EL (cell line): ENCODE results near the gene NIT1.
"Not testable (repeated sequence)": the region's sequence is repeated elsewhere in the genome, so short reads cannot be mapped to it uniquely, and the experiment has no call there.

Source experiments
- DNase-seq: peaks from one replicate; pipeline ENCODE4 v3.0.0-alpha.2; 2016

The NIT1 gene

GRCh38 chr1:161115961-161116360 is 1.9 kb upstream of the NIT1 start:
- not testable (repeated sequence) for DNase-seq

GRCh38 chr1:161119092-161119903 is 1.4 kb downstream of the NIT1 start:
- peak; percentile 59 for DNase-seq

DNA sequence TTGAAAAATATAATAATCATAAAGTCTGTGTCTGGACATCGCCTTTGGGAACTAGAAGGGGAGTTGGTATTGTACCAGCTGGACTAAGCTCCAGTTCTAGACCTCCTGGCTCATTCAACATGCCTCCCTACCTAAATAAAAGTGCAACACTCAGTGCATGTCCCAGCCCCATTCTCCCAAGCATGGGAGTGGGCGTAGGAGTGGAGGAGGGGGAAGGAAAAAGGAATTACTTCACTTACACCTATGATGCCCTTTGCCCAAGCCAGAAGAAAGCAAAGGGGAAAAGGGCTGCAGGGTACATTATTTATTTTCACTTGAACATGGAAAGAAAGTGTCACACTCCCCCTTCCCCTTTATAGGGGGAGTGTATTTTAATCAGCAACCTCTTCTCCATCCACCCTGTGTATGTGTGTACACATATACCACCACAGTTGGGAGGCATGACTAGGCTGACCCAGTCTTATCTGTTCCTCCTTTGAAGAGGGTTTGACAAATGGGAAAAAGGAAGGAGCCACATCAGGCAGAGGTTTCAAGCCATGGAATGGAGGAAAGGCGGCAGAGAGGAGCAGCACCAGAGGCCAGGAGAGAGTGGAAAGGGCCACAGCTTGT is 3.2 kb downstream of the NIT1 start:
- no peak for DNase-seq

- DNase-seq, result no peak
These were observed 3.9 kb downstream of the NIT1 start for GRCh38 chr1:161121834-161122233.

GRCh38 chr1:161122967-161123366 is 5.1 kb downstream of the NIT1 start:
- no peak for DNase-seq

- no peak for DNase-seq
These were observed 9.7 kb downstream of the NIT1 start for GRCh38 chr1:161127649-161128048.

DNA sequence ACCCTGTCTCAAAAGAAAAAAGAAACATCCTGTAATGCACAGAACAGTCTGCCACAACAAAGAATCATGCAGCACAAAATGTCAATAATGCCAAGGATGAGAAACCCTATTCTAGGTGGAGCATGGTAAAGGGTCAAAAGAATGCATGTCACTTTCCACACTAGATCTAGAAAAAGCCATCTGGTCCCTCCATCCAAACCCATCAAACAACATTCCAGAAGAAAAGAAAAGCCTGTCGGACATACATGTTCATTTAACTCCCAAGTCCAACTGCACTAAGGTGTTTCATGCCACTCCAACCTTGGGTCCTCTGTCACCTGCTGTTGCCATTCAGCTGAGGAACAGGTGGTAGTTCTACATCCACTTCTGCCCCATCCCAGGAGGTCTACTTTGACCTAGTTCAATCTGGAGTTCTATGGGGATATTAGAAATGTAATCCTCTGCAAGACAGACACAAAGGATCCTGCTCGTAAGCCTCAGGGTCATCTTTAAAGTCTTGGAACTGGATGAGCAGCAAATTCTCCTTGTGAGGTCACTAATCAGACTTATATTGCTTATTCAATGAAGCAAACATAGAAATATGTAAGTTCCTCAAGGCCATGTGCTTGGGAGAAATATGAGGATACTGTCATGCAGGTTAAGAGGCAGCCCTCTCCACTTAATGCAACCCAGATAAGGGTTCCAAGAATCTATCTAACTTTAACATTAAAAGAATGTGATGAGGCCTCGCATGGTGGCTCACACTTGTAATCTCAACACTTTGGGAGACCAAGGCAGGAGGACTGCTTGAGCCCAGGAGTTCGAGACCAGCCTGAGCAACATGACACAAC is 10.9 kb downstream of the NIT1 start:
- no peak for DNase-seq

GRCh38 chr1:161130266-161130665 is 12.4 kb downstream of the NIT1 start:
- DNase-seq, result no peak

DNA sequence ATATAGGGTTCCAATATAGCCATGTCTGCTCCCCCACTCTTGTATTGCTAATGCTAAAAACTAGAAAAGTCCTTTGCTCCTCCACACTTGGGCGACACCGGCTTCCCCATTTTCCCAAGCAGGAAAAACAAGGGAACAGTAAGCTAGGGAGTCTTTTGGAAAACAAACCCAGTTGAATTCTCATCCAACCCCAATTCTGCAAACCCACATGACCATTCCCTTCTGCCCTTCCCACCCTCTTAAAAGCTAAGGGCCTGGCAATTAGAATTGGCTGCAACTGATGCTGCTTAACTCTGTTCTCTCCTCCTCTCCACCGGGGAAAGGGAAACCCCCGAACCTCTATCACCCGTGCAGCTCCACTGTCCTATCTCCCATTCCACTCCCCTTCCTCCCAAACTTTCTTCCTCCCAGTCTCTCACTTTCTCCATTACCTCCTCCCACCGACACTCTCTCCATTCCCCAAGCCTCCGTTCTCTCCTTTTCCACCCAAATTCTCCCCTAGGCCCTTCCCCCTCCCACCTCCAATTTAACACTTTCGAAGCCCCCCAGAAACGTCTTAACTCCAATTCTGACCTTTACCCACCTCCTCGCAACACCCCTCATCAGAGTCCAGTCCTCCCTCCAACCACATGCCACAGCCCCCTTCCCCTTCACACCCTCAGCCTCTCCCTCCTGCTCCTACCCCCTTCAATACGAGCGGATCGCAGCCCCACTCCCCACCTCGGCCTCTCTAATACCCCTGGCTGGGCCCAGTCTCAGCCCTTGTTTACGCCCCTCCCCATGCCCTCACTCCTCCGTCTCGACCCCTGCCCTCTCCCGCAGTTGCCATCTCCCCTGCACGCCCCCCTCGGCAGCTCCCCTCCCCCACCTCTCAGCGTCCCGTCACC is 13.9 kb downstream of the NIT1 start:
- DNase-seq, result peak; percentile 37

DNA sequence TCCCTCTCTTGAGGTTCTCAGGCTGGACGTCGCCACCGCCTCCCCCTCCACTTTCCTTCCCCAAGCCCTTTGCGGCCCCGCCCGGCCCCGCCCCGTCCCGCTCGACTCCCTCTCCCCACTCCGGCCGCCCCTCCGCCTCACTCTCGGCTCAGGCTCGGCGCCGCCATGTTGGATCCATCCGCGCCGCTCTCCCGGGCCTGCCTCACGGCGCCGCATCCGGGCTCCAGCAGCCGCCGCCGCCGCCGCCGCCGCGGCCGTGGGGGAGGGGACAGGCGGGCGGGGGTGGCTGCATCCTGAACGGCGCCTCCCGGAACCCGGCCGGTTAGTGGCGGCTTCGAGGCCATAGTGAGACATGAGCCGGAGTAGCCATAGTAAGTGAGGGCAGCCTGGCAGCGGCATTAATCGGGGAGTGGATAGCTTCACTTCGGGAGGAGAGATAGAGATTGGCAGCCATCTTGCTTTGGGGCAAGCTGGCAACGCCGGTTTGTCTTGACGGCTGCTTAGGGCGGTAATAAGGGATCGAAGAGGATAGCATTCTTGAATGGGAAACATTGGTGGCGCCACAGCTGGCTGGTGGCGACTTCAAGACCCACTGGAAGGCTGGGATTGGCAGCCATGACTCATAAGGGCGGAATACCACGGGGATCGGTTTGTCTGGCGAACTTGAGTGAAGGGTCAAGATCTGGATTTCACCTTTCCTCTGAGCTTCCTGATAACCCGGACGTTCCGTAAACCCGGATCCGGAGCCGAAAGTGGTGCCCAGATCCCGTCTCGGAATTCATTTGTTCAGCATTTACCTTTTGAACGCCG is 14.7 kb downstream of the NIT1 start, which contains the start of gene DEDD:
Gene DEDD (minus strand): TSS at position 258 of the 810 bp plus-strand sequence. CDS start 8,205 bp downstream, outside the sequence.
- DNase-seq, result peak; percentile 98

- peak; percentile 19 for DNase-seq
These were observed 15.4 kb downstream of the NIT1 start for GRCh38 chr1:161133220-161133740.

- DNase-seq, result no peak
These were observed 20.0 kb downstream of the NIT1 start for GRCh38 chr1:161137881-161138280.

GRCh38 chr1:161138431-161138830 is 20.5 kb downstream of the NIT1 start:
- no peak for DNase-seq

- peak; percentile 41 for DNase-seq
These were observed 21.9 kb downstream of the NIT1 start for GRCh38 chr1:161139766-161140165.

- DNase-seq, result no peak
These were observed 23.0 kb downstream of the NIT1 start for GRCh38 chr1:161140755-161141400.

DNA sequence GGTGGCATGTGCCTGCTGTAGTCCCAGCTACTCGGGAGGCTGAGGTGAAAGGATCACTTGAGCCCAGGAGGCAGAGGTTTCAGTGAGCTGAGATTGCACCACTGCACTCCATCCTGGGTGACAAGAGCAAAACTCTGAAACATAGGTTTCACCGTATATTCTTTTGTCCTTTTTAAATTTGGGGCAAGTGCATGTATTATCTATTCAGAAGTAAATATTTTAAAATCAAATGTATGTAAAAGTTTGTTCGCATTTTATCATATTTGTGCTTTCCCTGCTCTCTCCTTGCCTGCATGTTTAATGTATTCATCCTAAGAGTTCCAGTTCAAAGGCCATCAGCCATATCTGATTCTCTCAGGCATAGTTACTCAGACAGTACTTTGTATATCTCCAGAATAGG is 27.9 kb downstream of the NIT1 start:
- DNase-seq, result no peak

DNA sequence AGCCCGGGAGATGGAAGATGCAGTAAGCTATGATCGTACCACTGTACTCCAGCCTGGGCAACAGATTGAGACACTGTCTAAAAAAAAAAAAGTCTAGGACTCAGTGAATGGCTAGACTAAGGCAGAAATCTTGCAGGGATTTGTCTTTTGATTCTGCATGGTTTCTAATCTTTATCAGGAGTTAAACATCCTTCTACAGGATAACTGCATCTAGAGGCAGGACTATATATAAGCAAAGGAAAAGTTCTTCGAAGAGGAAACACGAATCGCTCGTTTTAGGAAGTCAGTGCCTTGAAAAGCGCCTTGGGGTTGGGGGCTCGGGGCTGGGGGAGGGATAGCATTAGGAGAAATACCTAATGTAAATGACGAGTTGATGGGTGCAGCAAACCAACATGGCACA is 35.3 kb downstream of the NIT1 start:
- no peak for DNase-seq

- peak; percentile 88 for DNase-seq
These were observed 35.9 kb downstream of the NIT1 start, which contains the start of gene UFC1 for GRCh38 chr1:161153682-161154337. Gene UFC1 (plus strand): TSS chr1:161153978. CDS start chr1:161153998, 20 bp downstream.

DNA sequence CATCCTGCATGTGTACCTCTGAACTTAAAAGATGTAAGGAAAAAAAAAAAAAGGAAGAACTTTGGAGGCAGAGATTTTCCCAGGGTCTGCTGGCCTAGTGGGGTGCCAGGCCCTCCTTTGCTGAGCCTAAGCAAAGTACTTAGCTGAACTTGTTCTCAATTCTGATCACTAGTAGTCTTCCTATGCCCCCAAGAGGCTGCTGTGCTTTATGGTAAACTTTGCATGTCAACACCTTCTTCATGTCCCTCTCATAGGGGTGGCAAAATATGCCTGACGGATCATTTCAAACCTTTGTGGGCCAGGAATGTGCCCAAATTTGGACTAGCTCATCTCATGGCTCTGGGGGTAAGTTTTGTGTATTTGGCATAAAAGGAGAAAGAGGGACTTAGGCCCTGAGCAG is 40.0 kb downstream of the NIT1 start:
- no peak for DNase-seq
